Psoas muscle (tissue), 8 donors: ENCODE data around the gene ACAA1. TPM values are rescaled to one million over a fixed set of nuclear protein-coding genes. Genes with fewer than 3 reads are reported as not detected.

ENCODE experiments used
- ATAC-seq, 4 donors: fragments of 200-7000 bp; cut with Tn5 transposase; one replicate each; pipeline ENCODE4 v1.9.1; 2020; ENCODE audit warnings: moderate library complexity in 3 of 4, mild to moderate bottlenecking in 2 of 4
- DNase-seq, 2 donors: peaks; one replicate each; pipeline ENCODE4 v3.0.0-alpha.2; 2020
- H3K27ac ChIP-seq: fragments of 200-600 bp; one replicate; pipeline ENCODE4 v1.8.0; 2022
- H3K27me3 ChIP-seq, 3 donors: fragments of 200-600 bp in 1 of 3; one replicate each; pipeline versions ENCODE4 v1.6.1 to v1.8.0; 2013 to 2022; ENCODE audit warnings: low read length in 2 of 3, mild to moderate bottlenecking in 2 of 3, moderate library complexity in 1 of 3; ENCODE audit not compliant: insufficient read depth in 3 of 3
- H3K36me3 ChIP-seq, 2 donors: fragments of 200-600 bp in 1 of 2; one replicate each; pipeline versions ENCODE4 v1.6.1 to v1.8.0; 2013 to 2022; ENCODE audit warnings: low read depth in 1 of 2, mild to moderate bottlenecking in 1 of 2, moderate library complexity in 1 of 2; ENCODE audit not compliant: insufficient read depth in 1 of 2
- H3K4me1 ChIP-seq: fragments of 200-600 bp; one replicate; pipeline ENCODE4 v1.8.0; 2022
- H3K4me3 ChIP-seq: fragments of 200-600 bp; one replicate; pipeline ENCODE4 v1.8.0; 2022; ENCODE audit warnings: mild to moderate bottlenecking
- H3K9me3 ChIP-seq: fragments of 200-600 bp; one replicate; pipeline ENCODE4 v1.8.0; 2022
- CTCF ChIP-seq: fragments of 200-600 bp; IDR thresholded peaks from one replicate; pipeline ENCODE4 v1.8.0; 2022; ENCODE audit warnings: antibody characterized with exemption
- WGBS, 3 donors: extraction: QIAGEN DNeasy Blood & Tissue Kit; methylation state at CpG; one replicate each; pipeline versions ENCODE4 v1.1.6 to v1.1.7; 2013; 5-methylcytosine and 5-hydroxymethylcytosine counted together
- intact Hi-C, 2 donors: fragments of 100-400 bp; cut with DNase I; formaldehyde crosslinking; loops; one replicate each; pipeline versions ENCODE4 v1.11.0 to v1.14.2; 2022
- polyA plus RNA-seq, 3 donors: library from polyadenylated mRNA; stranded (reverse); fragments of 200-250 nt; gene quantifications; one replicate each; pipeline ENCODE4 v1.2.3, GENCODE V29; 2013
- total RNA-seq, 4 donors: library from RNA; stranded (reverse); fragmentation: NEBNext Ultra II Directional in 2 of 4; extraction: Animal tissue kit (Norgen Biotek cat#: 25700) in 2 of 4; gene quantifications; one replicate each; pipeline versions ENCODE4 v1.2.1 to v1.2.4, GENCODE V29; 2021 to 2023
- donor health status: healthy with polysubstance abuse.
- donor health status: DM: no; HTN: no; CAD: no; lungs with moderate emphysema.
- donor health status: Bipolar disorder and iron deficiency.
- donor health status: healthy.
- donor health status: DM: yes; HTN: yes; CAD: no.
- donor health status: DM: no; HTN: no; CAD: no.
- donor health status: DM: no; HTN: no; CAD: no.
- donor health status: DM: yes; HTN: yes; CAD: no.

Gene ACAA1
- total and polyA plus RNA-seq, 7 donors, result 23.6 to 52.2 (median 34.9) TPM

DNA sequence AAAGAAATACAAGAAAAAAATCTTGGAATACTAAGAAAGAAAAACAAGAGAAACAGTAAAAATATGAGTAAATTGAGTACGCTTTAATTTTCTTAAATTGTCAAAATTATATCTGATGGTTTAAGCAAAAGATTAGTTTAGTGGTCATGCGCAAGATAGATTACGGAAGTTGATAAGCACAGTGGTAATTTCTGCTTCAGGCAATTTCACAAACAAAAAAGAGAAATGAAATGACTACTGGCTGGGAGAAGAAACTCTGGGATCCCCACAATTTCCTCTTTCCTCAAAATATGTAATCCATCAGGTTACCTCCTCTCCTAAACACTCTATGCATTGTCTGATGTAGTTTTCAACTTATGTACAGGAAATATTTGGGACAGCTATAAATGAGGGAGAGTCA, 10.5 kb upstream of the ACAA1 start:
- no peak overlapping the region for H3K27ac ChIP-seq
- peaks cover 0 to under 1% of the 10 kb centered on the region in 2 donors for H3K36me3 ChIP-seq
- 94 to 96% (median 94%) methylated on average over 3 of the region's 3 CpGs for WGBS, 3 donors
- peaks cover 3% of the 10 kb centered on the region for H3K9me3 ChIP-seq
- intact Hi-C loops, result no loop called here
- no peak for ATAC-seq
- no peaks in the 10 kb centered on the region for H3K27me3 ChIP-seq
- H3K4me3 ChIP-seq, result no peak overlapping the region
- no peaks in the 10 kb centered on the region for H3K4me1 ChIP-seq
- no peak for TF ChIP-seq CTCF
- DNase-seq, result no peak

DNA sequence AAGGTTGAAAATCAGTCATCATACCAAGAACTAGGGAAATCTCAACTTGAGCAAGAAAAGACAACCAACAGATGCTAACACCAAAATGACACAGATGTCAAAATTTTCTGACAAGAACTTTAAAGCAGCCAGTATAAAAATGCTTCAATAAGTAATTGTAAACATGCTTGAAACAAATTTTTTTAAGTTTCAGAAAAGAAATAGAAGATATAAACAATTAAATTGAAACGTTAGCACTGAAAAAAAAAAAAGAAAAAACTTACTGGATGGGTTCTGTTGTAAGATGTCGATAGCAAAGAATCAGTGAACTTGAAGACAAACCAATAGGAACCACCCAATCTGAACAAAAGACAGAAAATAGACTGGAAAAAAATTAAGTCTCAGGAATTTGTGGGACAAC, 9.6 kb upstream of the ACAA1 start:
- TF ChIP-seq CTCF, result no peak
- no peak for ATAC-seq
- DNase-seq, result no peak
- Histone ChIP-seq H3K36me3 (peaks cover 0 to 9% of the 10 kb centered on the region in 2 donors), H3K4me1 (no peaks in the 10 kb centered on the region), H3K27me3 (no peaks in the 10 kb centered on the region), H3K4me3 (no peak overlapping the region), H3K9me3 (peaks cover 3% of the 10 kb centered on the region), H3K27ac (no peak overlapping the region)
- intact Hi-C loops, result no loop called here
- WGBS, 3 donors, result 82 to 91% (median 87%) methylated on average over 2 of the region's 2 CpGs

- 59 to 73% (median 65%) methylated on average over 3 of the region's 3 CpGs for WGBS, 3 donors
- no peak for ATAC-seq
- H3K4me3 ChIP-seq, result no peak overlapping the region
- H3K36me3 ChIP-seq, result peaks cover 0 to 13% of the 10 kb centered on the region in 2 donors
- no peak for TF ChIP-seq CTCF
- no peaks in the 10 kb centered on the region for H3K27me3 ChIP-seq
- H3K4me1 ChIP-seq, result peaks cover 3% of the 10 kb centered on the region
- intact Hi-C loops, result no loop called here
- peaks cover 3% of the 10 kb centered on the region for H3K9me3 ChIP-seq
- no peak overlapping the region for H3K27ac ChIP-seq
- no peak for DNase-seq
These were observed 6.6 kb upstream of the ACAA1 start for GRCh38 chr3:38143511-38143910.

DNA sequence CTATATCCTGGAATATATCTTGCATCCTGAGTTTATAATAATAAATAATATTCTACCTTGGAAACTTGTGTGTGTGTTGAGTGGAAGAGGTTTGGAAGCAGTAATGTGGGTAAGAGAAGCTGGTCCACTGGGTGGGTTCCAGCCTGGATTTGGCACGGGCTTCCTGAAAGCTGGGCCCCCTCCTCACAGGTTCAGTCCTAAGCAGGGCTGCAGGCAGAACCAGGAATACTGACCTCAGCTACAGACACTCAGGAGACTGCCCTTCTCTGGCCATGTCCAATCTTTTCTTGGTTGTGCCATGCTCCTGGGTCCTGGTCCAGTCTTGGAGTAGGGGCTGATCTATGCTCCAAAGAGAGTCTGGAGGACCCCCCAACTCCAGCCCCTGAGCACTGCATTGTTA, 6.0 kb upstream of the ACAA1 start:
- DNase-seq (no peak), ATAC-seq (no peak)
- peaks cover 3% of the 10 kb centered on the region for H3K9me3 ChIP-seq
- peaks cover 0 to 13% of the 10 kb centered on the region in 2 donors for H3K36me3 ChIP-seq
- TF ChIP-seq CTCF, result no peak
- intact Hi-C loops, result no loop called here
- no peak overlapping the region for H3K27ac ChIP-seq
- 75 to 81% (median 80%) methylated on average over 1 of the region's 1 CpG for WGBS, 3 donors
- no peak overlapping the region for H3K4me3 ChIP-seq
- H3K27me3 ChIP-seq, result no peaks in the 10 kb centered on the region
- peaks cover 3% of the 10 kb centered on the region for H3K4me1 ChIP-seq

- Histone ChIP-seq H3K4me3 (no peak overlapping the region), H3K27ac (no peak overlapping the region), H3K36me3 (peaks cover 0 to 13% of the 10 kb centered on the region in 2 donors), H3K27me3 (no peaks in the 10 kb centered on the region), H3K9me3 (no peaks in the 10 kb centered on the region), H3K4me1 (peaks cover 3% of the 10 kb centered on the region)
- no peak for DNase-seq
- intact Hi-C loops, result no loop called here
- WGBS, 3 donors, result 91 to 98% (median 96%) methylated on average over 2 of the region's 2 CpGs
- TF ChIP-seq CTCF, result no peak
- no peak for ATAC-seq
These were observed 5.0 kb upstream of the ACAA1 start for GRCh38 chr3:38141952-38142273.
